HG03025 (cell line): ENCODE results near the gene MITF.

Source experiments
- ATAC-seq: cut with Tn5 transposase; IDR thresholded peaks from one replicate; pipeline ENCODE4 v1.9.1; 2021; ENCODE audit warnings: mild to moderate bottlenecking, moderate library complexity; ENCODE audit not compliant: unreplicated experiment, low FRiP score

Gene MITF

DNA sequence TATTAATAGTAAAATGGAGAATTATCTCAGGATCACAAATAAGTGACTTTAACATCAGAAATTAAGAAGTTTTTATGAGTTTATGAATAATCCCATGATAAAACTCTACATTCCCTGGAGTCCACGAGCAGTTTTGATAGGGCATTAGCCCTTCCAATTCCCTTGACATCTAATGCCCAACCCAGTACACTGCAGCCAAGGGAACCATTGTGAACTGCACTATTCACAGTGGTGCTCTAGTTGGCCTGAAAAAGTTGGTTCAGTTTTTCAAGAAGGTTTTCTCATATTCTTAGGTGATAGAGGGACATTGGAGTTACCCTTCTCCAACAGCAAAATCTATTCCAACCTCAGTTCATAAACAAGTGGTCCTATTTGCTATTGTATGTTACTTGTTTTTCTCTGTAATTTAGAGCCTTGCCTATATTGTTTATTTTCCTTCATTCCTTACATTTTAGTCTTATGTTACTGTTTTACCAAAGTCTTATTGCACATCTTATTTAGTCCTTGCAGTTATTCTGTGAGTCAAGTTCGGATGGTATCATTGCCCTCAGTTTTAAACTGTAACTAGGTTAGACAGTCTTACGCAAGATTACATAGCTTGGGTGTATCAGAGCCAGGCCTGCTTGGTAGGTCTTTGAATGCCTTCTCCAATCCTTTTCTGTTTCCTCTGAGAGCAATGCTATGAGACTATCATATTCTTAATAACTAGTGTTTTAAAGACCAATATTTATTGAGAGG, 202.3 kb downstream of the MITF start:
- no peak for ATAC-seq

- ATAC-seq, result no peak
Measured at GRCh38 chr3:69944931-69945493, 205.7 kb downstream of the MITF start.

DNA sequence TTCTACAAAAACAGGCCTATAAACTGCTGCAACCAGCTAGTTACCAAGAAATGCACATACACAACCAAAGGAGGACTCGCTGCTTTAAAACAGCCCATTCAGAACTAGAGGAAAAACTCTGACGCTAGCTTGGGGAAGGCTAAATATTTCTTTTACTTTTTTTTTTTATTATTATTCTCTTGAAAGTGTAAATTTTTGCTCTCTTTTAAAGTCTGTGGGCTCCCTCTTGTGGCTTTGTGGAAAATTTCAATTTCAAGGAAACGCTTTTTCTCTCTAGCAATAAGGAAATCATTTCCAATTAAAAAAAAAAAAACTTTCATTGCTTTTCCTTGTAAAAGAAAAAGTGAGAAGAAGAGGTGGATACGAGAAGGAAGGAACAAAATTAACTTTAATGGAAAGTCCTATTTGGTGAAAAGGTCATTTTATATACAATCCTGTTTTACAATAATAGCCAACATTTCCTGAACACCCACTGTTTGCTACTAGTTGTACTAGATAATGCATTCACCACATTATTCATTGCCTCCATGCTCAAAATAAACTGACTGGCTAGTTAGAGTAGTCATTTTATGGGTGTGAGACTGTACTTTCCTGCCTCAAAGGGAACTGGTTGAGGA, 209.1 kb downstream of the MITF start:
- ATAC-seq, result no peak

GRCh38 chr3:69951616-69952015, 212.4 kb downstream of the MITF start:
- no peak for ATAC-seq

- no peak for ATAC-seq
Measured at GRCh38 chr3:69959581-69959980, 220.3 kb downstream of the MITF start.

DNA sequence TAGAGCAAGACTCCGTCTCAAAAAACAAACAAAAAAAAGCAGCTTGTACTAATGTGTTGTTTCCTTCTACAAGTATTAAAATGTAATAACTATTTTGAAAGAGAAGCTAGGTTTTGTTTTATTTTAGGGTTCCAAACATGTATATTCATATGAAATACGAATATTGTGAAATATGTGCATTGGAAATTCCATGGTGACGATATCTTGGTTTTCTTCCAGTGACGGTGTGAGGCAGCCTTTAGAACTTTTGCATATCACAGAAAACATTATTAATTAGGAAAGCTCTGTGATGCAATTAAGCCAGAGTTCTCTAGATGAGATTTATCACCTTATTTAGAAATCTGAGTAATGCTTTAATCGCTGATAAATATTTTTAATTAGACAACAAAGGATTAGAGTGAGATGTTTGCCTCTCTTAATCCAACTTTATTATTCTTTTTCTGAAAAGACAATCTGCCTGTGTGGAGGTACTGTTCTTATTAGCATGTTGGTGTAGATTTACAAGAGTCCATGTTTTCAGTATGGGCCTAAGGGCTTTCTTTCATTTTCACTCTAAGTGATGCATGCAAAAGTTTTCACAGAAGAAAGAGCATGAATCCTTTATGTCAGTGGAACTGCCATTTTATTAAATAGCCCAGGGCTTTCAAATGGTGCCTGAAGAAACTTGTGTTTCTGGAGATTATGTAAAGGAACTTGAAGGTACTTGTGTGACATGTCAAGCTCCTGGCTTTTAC, 222.6 kb downstream of the MITF start:
- no peak for ATAC-seq

DNA sequence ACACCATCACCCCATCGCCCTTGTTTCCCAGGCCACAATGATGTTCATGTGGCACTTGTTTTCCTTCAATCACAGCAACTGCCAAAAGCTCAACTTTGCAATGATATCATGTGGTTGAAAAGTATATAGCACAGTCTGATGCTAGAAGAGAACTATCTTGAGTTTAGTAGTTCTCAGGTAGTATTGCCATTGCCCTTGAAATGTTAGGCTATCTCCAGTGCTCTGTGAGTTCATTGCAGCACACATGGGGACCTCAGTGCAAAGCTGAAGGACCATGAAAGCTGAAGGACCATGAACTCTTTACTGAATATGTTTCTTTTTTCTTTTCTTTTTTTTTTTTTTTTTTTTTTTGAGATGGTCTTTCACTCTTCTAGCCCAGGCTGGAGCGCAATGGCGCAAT, 224.4 kb downstream of the MITF start:
- no peak for ATAC-seq

- ATAC-seq, result no peak
Measured at GRCh38 chr3:69967156-69967555, 227.9 kb downstream of the MITF start.

- ATAC-seq, result no peak
Measured at GRCh38 chr3:69970827-69971226, 231.6 kb downstream of the MITF start.

- no peak for ATAC-seq
Measured at GRCh38 chr3:69972672-69973071, 233.4 kb downstream of the MITF start.

DNA sequence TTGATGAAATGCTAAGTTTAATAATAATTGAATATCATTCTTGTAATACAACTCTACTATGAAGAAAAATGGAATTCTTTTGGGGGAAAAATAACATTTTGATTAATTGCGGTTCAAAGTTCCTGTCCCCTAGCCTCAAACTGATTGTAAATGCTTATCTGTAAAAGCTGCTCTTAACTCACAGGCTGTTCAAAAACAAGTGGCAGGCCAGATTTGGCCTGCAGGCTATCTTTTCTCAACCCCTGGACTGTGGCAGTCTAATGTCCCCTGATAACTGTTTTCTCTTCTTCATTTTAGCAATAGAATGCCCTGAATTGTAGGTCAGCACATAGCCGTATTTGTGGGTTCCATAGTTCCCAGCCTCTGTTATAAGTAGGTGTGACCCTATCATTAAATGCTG, 236.8 kb downstream of the MITF start:
- ATAC-seq, result no peak

GRCh38 chr3:69983546-69984265, 244.4 kb downstream of the MITF start:
- ATAC-seq, result no peak

DNA sequence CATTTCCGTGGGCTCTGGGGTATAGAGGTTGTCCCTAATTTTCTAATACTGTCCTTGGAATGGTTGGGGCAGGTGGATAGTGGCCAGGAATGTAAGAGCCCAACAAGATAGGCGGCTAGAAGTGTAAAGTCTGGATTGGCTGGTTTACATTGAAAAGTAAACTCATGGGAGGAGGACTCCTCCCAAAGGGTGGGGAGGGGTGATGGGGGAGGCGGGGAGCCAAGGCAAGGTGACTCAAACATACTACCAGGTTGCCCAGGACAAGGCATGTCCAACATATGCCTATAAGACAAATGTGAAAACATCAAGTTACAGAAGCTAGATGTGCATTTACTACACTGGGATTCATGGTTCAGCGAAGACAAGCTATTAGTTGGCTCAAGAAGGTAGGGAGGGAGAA, 246.0 kb downstream of the MITF start:
- no peak for ATAC-seq

- ATAC-seq, result no peak
Measured at GRCh38 chr3:69986419-69986818, 247.2 kb downstream of the MITF start.

DNA sequence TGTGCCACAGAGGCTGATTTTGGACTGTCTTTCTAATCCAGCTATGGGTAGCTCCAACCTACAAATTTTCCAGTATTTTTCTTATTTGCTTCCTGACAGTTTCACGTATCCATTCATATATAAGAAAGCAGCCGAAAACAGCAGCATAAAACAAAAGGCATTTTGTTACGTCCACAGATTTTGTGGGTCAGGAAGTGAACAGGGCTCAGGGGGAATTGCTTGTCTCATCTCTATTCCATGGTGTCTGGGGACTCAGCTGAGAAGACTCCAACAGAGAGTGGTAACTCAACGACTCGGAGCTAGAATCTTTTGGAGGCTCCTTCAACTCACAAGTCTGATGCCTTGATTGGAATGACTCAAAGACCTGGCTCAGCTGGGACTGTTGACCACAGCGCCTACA, 248.6 kb downstream of the MITF start:
- no peak for ATAC-seq

GRCh38 chr3:69993757-69994156, 254.5 kb downstream of the MITF start:
- no peak for ATAC-seq

DNA sequence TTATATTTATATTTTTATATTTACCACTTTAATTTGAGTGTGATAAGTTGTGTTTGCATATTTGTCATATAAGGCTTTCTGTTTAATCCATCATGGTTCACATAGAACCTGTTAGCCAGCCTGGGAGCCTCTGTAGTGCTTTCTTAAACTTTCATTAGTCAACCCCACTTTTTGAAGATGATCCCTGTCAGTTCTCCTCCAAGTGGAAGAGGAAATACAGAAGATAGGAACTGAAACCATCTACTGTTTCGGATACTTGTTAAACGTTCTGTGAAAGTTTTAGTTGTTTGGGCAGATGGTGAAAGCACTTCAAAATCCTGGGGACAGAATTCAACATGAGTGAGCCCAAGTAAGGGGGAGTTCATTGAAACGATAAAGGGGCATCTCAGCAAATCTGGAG, 255.7 kb downstream of the MITF start:
- no peak for ATAC-seq

DNA sequence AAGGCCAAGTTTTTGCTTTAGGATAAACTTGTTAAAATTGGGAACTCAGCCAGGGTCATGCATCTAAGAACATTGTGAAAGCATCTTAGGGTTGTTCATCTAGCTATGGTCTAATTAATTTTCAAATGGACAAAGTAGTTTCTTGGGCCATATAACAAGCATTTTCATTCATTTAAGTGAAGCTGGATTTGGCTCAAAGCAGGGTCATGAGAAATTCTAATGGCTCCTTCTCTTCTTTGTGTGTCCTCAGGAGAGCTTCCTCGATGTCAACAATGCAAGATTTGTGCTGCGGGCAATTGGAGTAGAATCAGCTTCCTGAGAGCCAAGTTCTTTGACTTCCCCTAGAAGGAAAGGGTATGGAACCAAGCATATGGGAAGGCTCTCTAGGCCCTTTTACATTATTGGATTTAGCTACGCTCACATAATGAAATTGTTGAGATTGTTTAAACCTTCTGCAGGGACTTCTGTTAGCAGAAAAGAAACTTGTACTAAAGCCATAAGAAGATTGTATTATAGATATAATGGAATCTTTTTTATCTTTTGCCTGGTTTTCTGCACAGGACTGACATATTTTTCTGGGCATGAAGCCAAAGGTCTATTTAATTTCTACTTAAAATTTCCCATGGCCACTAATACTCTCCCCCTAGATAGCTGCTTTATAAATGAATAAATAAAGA, 258.5 kb downstream of the MITF start:
- ATAC-seq, result no peak

GRCh38 chr3:69998759-69999139, 259.5 kb downstream of the MITF start:
- no peak for ATAC-seq
